Transverse colon (tissue), 4 donors: ENCODE measurements around the gene KLHL29. TPM values are rescaled to one million over a fixed set of nuclear protein-coding genes. Genes with fewer than 3 reads are reported as not detected.

Experiments used
- DNase-seq: peaks from one replicate; pipeline ENCODE4 v3.0.0-alpha.2; 2019
- H3K27ac ChIP-seq, 4 donors: fragments of 200-600 bp; sonication (generic); 2 replicates each; pipeline ENCODE4 v1.5.1; 2016 to 2018; ENCODE audit warnings: inconsistent platforms in 4 of 4
- H3K27me3 ChIP-seq: fragments of 200-600 bp; sonication (generic); 2 replicates; pipeline ENCODE4 v1.5.1; 2017; ENCODE audit warnings: inconsistent platforms
- H3K36me3 ChIP-seq, 4 donors: fragments of 200-600 bp; sonication (generic); 2 replicates each; pipeline ENCODE4 v1.5.1; 2017 to 2019; ENCODE audit warnings: inconsistent platforms in 4 of 4
- H3K4me1 ChIP-seq, 4 donors: fragments of 200-600 bp; sonication (generic); 2 replicates each; pipeline ENCODE4 v1.5.1; 2017 to 2020; ENCODE audit warnings: inconsistent platforms in 4 of 4
- H3K4me3 ChIP-seq, 4 donors: fragments of 200-600 bp; sonication (generic); 1 replicate in 1 of 4; 2 replicates in 3 of 4; pipeline versions ENCODE4 v1.5.1 to v1.6.1; 2017 to 2019; ENCODE audit warnings: inconsistent platforms in 4 of 4
- H3K9me3 ChIP-seq, 2 donors: fragments of 200-600 bp; sonication (generic); 2 replicates each; pipeline ENCODE4 v1.5.1; 2017 to 2019; ENCODE audit warnings: inconsistent platforms in 2 of 2
- EP300 ChIP-seq: sonication (generic); formaldehyde crosslinking; IDR thresholded peaks from one replicate; pipeline ENCODE4 v1.6.1; 2017; ENCODE audit warnings: antibody characterized with exemption, low read depth
- POLR2A ChIP-seq: fragments of 450-650 bp; IDR thresholded peaks from one replicate; pipeline ENCODE4 v1.6.1; 2016; ENCODE audit warnings: antibody characterized with exemption, mild to moderate bottlenecking, moderate library complexity
- POLR2AphosphoS5 ChIP-seq, 3 donors: sonication (generic); formaldehyde crosslinking; IDR thresholded peaks; one replicate each; pipeline ENCODE4 v1.6.1; 2016; ENCODE audit warnings: antibody characterized with exemption in 3 of 3
- WGBS, 2 donors: methylation state at CpG; one replicate each; pipeline ENCODE4 v1.1.5; 2018; ENCODE audit warnings: low coverage in 1 of 2; 5-methylcytosine and 5-hydroxymethylcytosine counted together
- in situ Hi-C, 4 donors: fragments of 200-750 bp; cut with MboI; loops; one replicate each; pipeline versions ENCODE4 v1.15.0 to v1.15.1; 2017; ENCODE audit warnings: low sequenced_read_pairs in 3 of 4, low pct_ligation_motif_present in 1 of 4, low pct_unique_long_range_greater_than_20kb in 1 of 4
- intact Hi-C: fragments of 100-400 bp; cut with DNase I; formaldehyde crosslinking; loops from one replicate; pipeline ENCODE4 v1.15.1; 2023; ENCODE audit warnings: low total_unique reads
- total RNA-seq, 4 donors: library from RNA; depleted of rRNA; stranded (reverse); fragments of >200 nt; gene quantifications; one replicate each; pipeline ENCODE4 v1.1.0, GENCODE V29; 2016
- TF ChIP-seq, protein P1 (sequence below), 5 experiments: fragments of 200-600 bp in 3 of 5; fragments of 450-650 bp in 2 of 5; sonication (generic) in 3 of 5; IDR thresholded peaks; 1 replicate in 2 of 5; 2 replicates in 3 of 5; pipeline ENCODE4 v1.5.1; 2016 to 2017; ENCODE audit warnings: antibody characterized with exemption in 5 of 5, inconsistent platforms in 3 of 5, mild to moderate bottlenecking in 2 of 5, moderate library complexity in 1 of 5

KLHL29 gene
- total RNA-seq, 4 donors from 2014 or later = 3.3 to 16.5 (median 5.8) TPM

DNA sequence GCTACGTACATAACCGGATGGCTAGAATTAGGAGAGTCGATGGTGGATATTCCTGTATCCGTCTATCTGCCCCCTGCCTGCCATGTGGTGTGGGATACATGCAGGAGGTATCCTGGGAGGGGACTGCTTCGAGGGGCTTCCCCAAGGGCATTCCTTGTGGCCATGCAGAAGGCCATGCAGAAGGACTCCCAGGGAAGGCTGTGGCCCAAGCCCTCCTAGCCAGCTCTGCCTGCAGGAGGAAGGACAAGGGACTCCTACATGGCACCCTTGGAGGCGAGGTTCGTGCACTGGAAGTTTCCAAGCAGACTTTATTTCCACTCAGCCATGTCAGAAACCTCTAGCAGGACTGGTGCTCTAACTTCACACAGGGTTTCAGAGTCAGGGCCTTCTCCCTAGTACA lies 136.1 kb downstream of the KLHL29 start:
- TF ChIP-seq EP300 = no peak
- no peak for TF ChIP-seq POLR2A
- TF ChIP-seq, protein P1, sequence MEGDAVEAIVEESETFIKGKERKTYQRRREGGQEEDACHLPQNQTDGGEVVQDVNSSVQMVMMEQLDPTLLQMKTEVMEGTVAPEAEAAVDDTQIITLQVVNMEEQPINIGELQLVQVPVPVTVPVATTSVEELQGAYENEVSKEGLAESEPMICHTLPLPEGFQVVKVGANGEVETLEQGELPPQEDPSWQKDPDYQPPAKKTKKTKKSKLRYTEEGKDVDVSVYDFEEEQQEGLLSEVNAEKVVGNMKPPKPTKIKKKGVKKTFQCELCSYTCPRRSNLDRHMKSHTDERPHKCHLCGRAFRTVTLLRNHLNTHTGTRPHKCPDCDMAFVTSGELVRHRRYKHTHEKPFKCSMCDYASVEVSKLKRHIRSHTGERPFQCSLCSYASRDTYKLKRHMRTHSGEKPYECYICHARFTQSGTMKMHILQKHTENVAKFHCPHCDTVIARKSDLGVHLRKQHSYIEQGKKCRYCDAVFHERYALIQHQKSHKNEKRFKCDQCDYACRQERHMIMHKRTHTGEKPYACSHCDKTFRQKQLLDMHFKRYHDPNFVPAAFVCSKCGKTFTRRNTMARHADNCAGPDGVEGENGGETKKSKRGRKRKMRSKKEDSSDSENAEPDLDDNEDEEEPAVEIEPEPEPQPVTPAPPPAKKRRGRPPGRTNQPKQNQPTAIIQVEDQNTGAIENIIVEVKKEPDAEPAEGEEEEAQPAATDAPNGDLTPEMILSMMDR (IDR thresholded peaks at IDR 0.05) = no peak
- TF ChIP-seq POLR2AphosphoS5 (IDR thresholded peaks at IDR 0.05) = no peak
- in situ Hi-C loops = no loop called here
- no peaks in the 10 kb centered on the region for H3K36me3 ChIP-seq
- no peaks in the 10 kb centered on the region for H3K9me3 ChIP-seq
- H3K27ac ChIP-seq = no peak overlapping the region
- peaks cover 2 to 33% (median 14%) of the 10 kb centered on the region in 4 donors for H3K4me1 ChIP-seq
- WGBS, 2 donors = 91% methylated on average over 5 of the region's 7 CpGs; no CpG with 5 or more reads in 1 of the 2 donors
- no peaks in the 10 kb centered on the region for H3K27me3 ChIP-seq
- H3K4me3 ChIP-seq = no peak overlapping the region
- DNase-seq = no peak
- intact Hi-C loops = no loop called here

DNA sequence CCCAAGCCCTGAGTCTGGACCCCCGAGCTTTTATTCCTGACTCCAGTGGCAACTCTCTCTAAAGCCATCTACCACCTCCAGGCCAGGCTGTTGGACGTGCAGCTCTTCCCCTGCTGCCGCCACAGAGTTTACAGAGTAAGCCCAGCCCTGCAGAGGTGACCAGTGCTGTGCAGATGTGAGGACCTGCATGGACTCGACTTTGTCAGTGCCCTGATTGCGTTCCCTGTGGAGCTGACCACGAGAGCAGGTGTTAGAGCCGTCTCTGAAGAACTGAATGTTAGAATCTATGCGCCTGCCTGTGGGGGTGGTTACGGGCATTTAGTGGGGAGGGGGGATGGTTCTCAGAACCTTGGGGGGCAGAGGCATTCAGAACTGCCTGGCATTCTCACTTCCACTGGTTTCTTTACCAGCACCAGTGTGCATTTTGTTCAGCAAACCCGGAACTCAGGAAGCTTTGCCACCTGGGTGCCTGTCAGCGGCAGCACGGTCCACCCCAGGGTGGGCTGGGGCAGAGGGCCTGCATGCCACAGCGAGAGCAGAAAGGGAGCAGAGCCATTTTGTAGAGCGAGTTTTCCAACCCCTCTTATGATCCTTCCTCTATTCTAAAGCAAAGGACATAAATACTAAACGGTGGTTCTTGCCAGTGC lies 137.9 kb downstream of the KLHL29 start:
- TF ChIP-seq EP300 (no peak), POLR2A (no peak), POLR2AphosphoS5 (IDR thresholded peaks at IDR 0.05) (no peak)
- TF ChIP-seq, protein P1 (IDR thresholded peaks at IDR 0.05) = no peak
- H3K27ac ChIP-seq = peak overlapping the region; percentile 73 to 90 (median 80)
- WGBS, 2 donors = 64 to 83% methylated on average over 2 to 15 of the region's 15 CpGs
- no peak for DNase-seq
- H3K9me3 ChIP-seq = no peaks in the 10 kb centered on the region
- intact Hi-C loops = no loop called here
- peaks cover 2 to 33% (median 15%) of the 10 kb centered on the region in 4 donors for H3K4me1 ChIP-seq
- H3K36me3 ChIP-seq = no peaks in the 10 kb centered on the region
- H3K27me3 ChIP-seq = no peaks in the 10 kb centered on the region
- in situ Hi-C loops = no loop called here
- H3K4me3 ChIP-seq = no peak overlapping the region

DNA sequence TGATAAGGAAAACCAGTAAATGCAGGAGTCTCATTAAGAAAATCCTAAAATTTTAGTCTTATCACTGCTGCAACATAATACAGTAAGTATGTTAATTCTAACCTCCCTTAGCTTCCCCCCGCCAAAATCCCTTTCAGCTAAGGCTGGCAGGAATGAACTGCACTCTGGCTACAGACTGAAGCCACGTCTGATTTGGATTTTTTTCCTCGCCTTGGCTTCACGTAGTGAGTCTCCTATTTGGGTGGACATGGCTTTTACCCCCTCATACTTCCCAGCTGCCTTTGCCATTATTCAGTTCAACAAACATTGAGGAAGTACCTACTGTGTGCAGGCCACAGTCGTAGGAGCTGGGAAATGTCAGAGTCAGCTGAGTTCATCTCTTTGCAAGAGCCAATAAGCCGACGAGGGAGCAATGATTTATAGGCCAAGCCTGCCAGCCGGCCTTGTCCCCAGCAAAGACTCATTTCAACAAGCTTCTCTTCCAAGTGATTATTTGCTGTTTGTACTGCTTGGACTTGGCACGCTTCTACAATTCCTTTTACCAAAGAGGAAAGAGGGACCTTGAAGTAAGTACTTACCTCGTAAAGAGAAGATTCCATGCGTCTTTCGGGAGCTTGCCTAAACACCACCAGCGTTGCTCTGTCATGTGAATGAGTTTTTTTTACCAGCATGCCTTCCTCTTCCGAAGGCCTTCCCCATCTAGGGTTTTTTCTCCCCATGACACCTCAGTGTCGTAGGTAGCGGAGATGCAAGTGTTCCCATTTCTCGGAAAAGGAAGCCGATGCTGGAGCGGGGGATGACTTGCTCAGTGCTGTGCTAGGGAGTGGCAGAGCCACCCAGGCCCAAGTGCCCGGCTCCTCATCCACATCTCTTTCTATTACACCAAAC lies 138.6 kb downstream of the KLHL29 start:
- intact Hi-C loops = no loop called here

DNA sequence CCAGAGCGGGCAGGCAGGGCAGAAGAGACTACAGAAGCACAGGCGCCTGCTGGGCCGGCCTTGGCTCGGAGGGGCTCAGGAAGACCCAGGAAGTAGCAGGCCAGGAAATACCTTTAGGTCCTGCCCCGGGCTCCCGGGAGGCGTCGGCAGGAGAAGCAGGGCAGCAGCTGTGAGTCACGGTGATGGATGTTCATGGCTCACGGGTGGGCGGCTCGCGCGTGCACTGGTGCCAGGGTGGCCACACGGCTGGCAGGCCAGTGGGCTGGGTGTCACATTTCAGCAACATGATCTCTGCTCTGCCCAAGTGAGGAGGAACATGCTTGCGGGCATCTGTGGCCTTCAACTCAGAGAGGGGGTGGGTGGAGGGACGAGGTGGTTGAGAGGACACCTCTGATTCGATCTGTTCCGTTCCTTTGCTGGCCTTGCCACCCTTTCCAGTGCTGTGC lies 139.3 kb downstream of the KLHL29 start:
- no peak for DNase-seq
- no peaks in the 10 kb centered on the region for H3K36me3 ChIP-seq
- intact Hi-C loops (no loop called here), in situ Hi-C loops (no loop called here)
- H3K27me3 ChIP-seq = no peaks in the 10 kb centered on the region
- peak overlapping the region; percentile 73 to 90 (median 80) for H3K27ac ChIP-seq
- TF ChIP-seq, protein P1 (IDR thresholded peaks at IDR 0.05) = no peak
- TF ChIP-seq POLR2AphosphoS5 (IDR thresholded peaks at IDR 0.05) = no peak
- no peak for TF ChIP-seq POLR2A
- TF ChIP-seq EP300 = no peak
- 47 to 75% methylated on average over 3 to 19 of the region's 19 CpGs for WGBS, 2 donors
- H3K9me3 ChIP-seq = no peaks in the 10 kb centered on the region
- no peak overlapping the region for H3K4me3 ChIP-seq
- H3K4me1 ChIP-seq = peaks cover 2 to 33% (median 15%) of the 10 kb centered on the region in 4 donors

More for the DNA sequence above, 138.6 kb downstream of the KLHL29 start:
- 65 to 68% methylated on average over 13 to 20 of the region's 20 CpGs for WGBS, 2 donors
- Histone ChIP-seq H3K27me3 (no peaks in the 10 kb centered on the region), H3K27ac (peak overlapping the region; percentile 73 to 90 (median 80)), H3K4me3 (no peak overlapping the region), H3K36me3 (no peaks in the 10 kb centered on the region), H3K9me3 (no peaks in the 10 kb centered on the region), H3K4me1 (peaks cover 2 to 33% (median 15%) of the 10 kb centered on the region in 4 donors)
- peak; percentile 40 for DNase-seq
- in situ Hi-C loops = no loop called here
- TF ChIP-seq EP300 (peak; percentile 62), POLR2AphosphoS5 (IDR thresholded peaks at IDR 0.05) (peak in 1 of 3 donors; percentile 53)
- TF ChIP-seq, protein P1 (IDR thresholded peaks at IDR 0.05) = no peak
